OCI-LY1 (cell line): ENCODE results near the gene MGAT4B.

ENCODE experiments used
- H2AFZ ChIP-seq: fragments of 200-600 bp; sonication (generic), shearing (Covaris generic); 2 replicates; pipeline ENCODE4 v1.6.0; 2014; ENCODE audit warnings: antibody characterized with exemption, mild to moderate bottlenecking, low read length
- H3F3A ChIP-seq: fragments of 200-600 bp; sonication (generic), shearing (Covaris generic); 2 replicates; pipeline ENCODE4 v1.6.0; 2014; ENCODE audit warnings: mild to moderate bottlenecking, antibody characterized with exemption, low read length, moderate library complexity; ENCODE audit not compliant: insufficient read depth
- H3K27ac ChIP-seq: fragments of 200-600 bp; sonication (generic); 2 replicates; pipeline ENCODE4 v1.5.1; 2014; ENCODE audit warnings: low read length, mixed run types, mild to moderate bottlenecking, low read depth; ENCODE audit not compliant: poor library complexity, severe bottlenecking
- H3K27me3 ChIP-seq: fragments of 200-600 bp; sonication (generic); 2 replicates; pipeline ENCODE4 v1.6.0; 2014; ENCODE audit warnings: antibody characterized with exemption, mild to moderate bottlenecking, low read length, moderate library complexity; ENCODE audit not compliant: insufficient read depth
- H3K36me3 ChIP-seq: fragments of 200-600 bp; sonication (generic); 2 replicates; pipeline ENCODE4 v1.6.1; 2014; ENCODE audit warnings: mild to moderate bottlenecking, antibody characterized with exemption, low read length, moderate library complexity, mixed read lengths; ENCODE audit not compliant: insufficient read depth
- H3K4me1 ChIP-seq: fragments of 200-600 bp; sonication (generic); 2 replicates; pipeline ENCODE4 v1.5.1; 2014; ENCODE audit warnings: mild to moderate bottlenecking, low read length, moderate library complexity; ENCODE audit not compliant: insufficient read depth, severe bottlenecking
- H3K4me2 ChIP-seq: fragments of 200-600 bp; sonication (generic), shearing (Covaris generic); 2 replicates; pipeline ENCODE4 v1.6.1; 2014; ENCODE audit warnings: low read length
- H3K4me3 ChIP-seq: fragments of 200-600 bp; sonication (generic); 2 replicates; pipeline ENCODE4 v1.5.1; 2014; ENCODE audit warnings: low read length, low read depth, mild to moderate bottlenecking, mixed read lengths; ENCODE audit not compliant: poor library complexity, severe bottlenecking
- H3K79me2 ChIP-seq: fragments of 200-600 bp; shearing (Covaris generic); 2 replicates; pipeline ENCODE4 v1.6.1; 2016; ENCODE audit warnings: mixed run types, low read length, mixed read lengths; ENCODE audit not compliant: insufficient read depth
- H3K9ac ChIP-seq: fragments of 200-600 bp; sonication (generic), shearing (Covaris generic); 2 replicates; pipeline ENCODE4 v1.6.1; 2014; ENCODE audit warnings: mild to moderate bottlenecking, low read length, mixed read lengths
- H3K9me2 ChIP-seq: fragments of 200-600 bp; sonication (generic), shearing (Covaris generic); 2 replicates; pipeline ENCODE4 v1.6.1; 2014; ENCODE audit warnings: low read depth, mild to moderate bottlenecking, low read length, mixed read lengths
- H3K9me3 ChIP-seq: fragments of 200-600 bp; shearing (Covaris generic); 2 replicates; pipeline ENCODE4 v1.6.1; 2014; ENCODE audit warnings: low read length, mixed read lengths
- H4K20me1 ChIP-seq: fragments of 200-600 bp; sonication (generic), shearing (Covaris generic); 2 replicates; pipeline ENCODE4 v1.6.0; 2016; ENCODE audit warnings: mild to moderate bottlenecking, low read length; ENCODE audit not compliant: insufficient read depth
- CTCF ChIP-seq: fragments of 200-600 bp; sonication (generic), shearing (Covaris generic); IDR thresholded peaks from 2 replicates; pipeline ENCODE4 v1.5.1; 2017; ENCODE audit warnings: mild to moderate bottlenecking, antibody characterized with exemption, low read length, moderate library complexity, mixed read lengths
- EZH2 ChIP-seq: fragments of 200-600 bp; sonication (generic), shearing (Covaris generic); IDR thresholded peaks from 2 replicates; pipeline ENCODE4 v1.8.0; 2017; ENCODE audit warnings: borderline replicate concordance, mixed run types, mild to moderate bottlenecking, antibody characterized with exemption, low read length, moderate library complexity, mixed read lengths

MGAT4B gene

GRCh38 chr5:179755022-179755421, 51.6 kb downstream of the MGAT4B start:
- Histone ChIP-seq H3K9me2 (no peaks in the 10 kb centered on the region), H3K79me2 (peaks cover 58% of the 10 kb centered on the region), H3K36me3 (peaks cover 14% of the 10 kb centered on the region), H3K4me3 (no peak overlapping the region), H3K27me3 (no peaks in the 10 kb centered on the region), H4K20me1 (no peaks in the 10 kb centered on the region), H3F3A (no peaks in the 10 kb centered on the region), H3K27ac (peak overlapping the region; percentile 34), H3K4me1 (peaks cover 17% of the 10 kb centered on the region), H3K9ac (peak overlapping the region; percentile 11; the same call in 1 of the 2 replicates), H3K9me3 (no peaks in the 10 kb centered on the region), H2AFZ (no peak overlapping the region), H3K4me2 (no peak overlapping the region)
- TF ChIP-seq CTCF = no peak
- no peak for TF ChIP-seq EZH2

- Histone ChIP-seq H3K4me3 (no peak overlapping the region), H2AFZ (no peak overlapping the region), H3F3A (no peaks in the 10 kb centered on the region), H3K9ac (no peak overlapping the region), H3K9me2 (no peaks in the 10 kb centered on the region), H3K4me1 (peaks cover 17% of the 10 kb centered on the region), H3K4me2 (no peak overlapping the region), H3K27me3 (no peaks in the 10 kb centered on the region), H3K9me3 (no peaks in the 10 kb centered on the region), H3K79me2 (peaks cover 64% of the 10 kb centered on the region), H3K36me3 (peaks cover 18% of the 10 kb centered on the region), H3K27ac (no peak overlapping the region), H4K20me1 (no peaks in the 10 kb centered on the region)
- TF ChIP-seq CTCF (no peak), EZH2 (no peak)
These were observed 52.7 kb downstream of the MGAT4B start for GRCh38 chr5:179753971-179754370.

GRCh38 chr5:179749857-179750508, 56.7 kb downstream of the MGAT4B start:
- Histone ChIP-seq H3K4me2 (no peak overlapping the region), H3K9me3 (no peaks in the 10 kb centered on the region), H3K9me2 (no peaks in the 10 kb centered on the region), H3K36me3 (peaks cover 25% of the 10 kb centered on the region), H3K27ac (no peak overlapping the region), H3K4me1 (peaks cover 13% of the 10 kb centered on the region), H3F3A (no peaks in the 10 kb centered on the region), H4K20me1 (no peaks in the 10 kb centered on the region), H3K4me3 (no peak overlapping the region), H3K79me2 (peaks cover 60% of the 10 kb centered on the region), H3K9ac (no peak overlapping the region), H3K27me3 (no peaks in the 10 kb centered on the region), H2AFZ (no peak overlapping the region)
- TF ChIP-seq EZH2 = no peak
- no peak for TF ChIP-seq CTCF
